Cerebellar nuclear complex (tissue), 1 donor: ENCODE data around the gene PPP3CA.
"Not testable (repeated sequence)": the region's sequence is repeated elsewhere in the genome, so short reads cannot be mapped to it uniquely, and the experiment has no call there.

ENCODE experiments used
- DNase-seq, 2 experiments: peaks; one replicate each; lab custom pipeline; 2025; lab: John Stamatoyannopoulos, UW

PPP3CA gene

GRCh38 chr4:101141230-101141629, 206.1 kb downstream of the PPP3CA start:
- DNase-seq, result no peak

- no peak for DNase-seq
These were observed 207.1 kb downstream of the PPP3CA start for GRCh38 chr4:101140228-101140627.

DNA sequence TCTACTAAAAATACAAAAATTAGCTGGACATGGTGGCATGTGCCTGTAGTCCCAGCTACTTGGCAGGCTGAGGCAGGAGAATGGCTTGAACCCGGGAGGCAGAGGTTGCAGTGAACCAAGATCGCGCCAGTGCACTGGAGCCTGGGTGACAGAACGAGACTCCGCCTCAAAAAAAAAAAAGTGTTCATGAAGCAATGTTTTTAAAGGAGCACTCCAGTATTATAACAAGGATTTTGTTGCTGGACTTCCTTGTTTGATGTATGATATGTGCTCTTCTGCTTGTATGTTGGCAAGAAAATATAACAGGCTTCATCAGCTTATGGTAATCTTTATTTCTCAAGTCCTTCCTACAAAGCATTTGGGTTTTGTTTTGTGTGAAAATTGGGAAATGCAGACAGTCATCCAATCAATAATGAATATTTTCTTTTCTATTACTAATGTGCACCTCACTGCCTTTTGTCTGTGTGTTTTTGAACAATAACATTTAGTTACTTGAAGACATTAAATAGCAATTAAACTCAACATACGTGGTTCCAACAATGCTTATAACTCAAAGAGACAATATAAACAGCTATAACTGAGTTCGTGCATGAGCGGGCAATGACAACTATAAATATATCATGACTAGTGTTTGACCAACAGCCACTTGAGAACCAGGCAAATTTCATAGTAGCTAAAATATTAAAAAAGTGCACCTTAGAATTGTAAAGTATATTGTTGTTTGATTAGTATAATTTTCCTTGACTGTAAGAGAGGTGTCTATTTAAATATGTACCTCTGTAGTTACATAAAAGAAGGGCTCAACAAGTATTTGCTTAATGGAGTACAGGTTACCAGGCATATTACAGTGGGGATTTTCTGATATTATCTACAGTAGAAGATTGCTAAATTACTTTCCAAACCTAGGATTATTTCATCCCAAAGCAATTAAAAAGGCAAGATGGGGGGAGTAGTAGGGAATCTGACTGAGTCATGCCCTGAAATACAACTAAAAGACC, 210.7 kb downstream of the PPP3CA start:
- DNase-seq, result no peak

- no peak for DNase-seq
These were observed 211.8 kb downstream of the PPP3CA start for GRCh38 chr4:101135371-101136010.

DNA sequence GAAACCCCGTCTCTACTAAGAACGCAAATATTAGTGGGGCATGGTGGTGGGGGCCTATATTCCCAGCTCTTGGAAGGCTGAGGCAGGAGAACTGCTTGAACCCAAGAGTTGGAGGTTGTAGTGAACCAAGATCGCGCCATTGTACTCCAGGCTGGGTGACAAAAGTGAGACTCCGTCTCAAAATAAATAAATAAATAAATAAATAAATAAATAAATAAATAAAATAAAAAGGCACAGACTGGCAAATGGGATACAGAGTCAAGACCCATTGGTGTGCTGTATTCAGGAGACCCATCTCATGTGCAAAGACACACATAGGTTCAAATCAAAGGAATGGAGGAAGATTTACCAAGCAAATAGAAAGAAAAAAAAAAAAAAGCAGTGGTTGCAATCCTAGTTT, 216.3 kb downstream of the PPP3CA start:
- not testable (repeated sequence) for DNase-seq

- DNase-seq, result not testable (repeated sequence)
These were observed 218.4 kb downstream of the PPP3CA start for GRCh38 chr4:101128898-101129297.

GRCh38 chr4:101128473-101128872, 218.9 kb downstream of the PPP3CA start:
- no peak for DNase-seq

DNA sequence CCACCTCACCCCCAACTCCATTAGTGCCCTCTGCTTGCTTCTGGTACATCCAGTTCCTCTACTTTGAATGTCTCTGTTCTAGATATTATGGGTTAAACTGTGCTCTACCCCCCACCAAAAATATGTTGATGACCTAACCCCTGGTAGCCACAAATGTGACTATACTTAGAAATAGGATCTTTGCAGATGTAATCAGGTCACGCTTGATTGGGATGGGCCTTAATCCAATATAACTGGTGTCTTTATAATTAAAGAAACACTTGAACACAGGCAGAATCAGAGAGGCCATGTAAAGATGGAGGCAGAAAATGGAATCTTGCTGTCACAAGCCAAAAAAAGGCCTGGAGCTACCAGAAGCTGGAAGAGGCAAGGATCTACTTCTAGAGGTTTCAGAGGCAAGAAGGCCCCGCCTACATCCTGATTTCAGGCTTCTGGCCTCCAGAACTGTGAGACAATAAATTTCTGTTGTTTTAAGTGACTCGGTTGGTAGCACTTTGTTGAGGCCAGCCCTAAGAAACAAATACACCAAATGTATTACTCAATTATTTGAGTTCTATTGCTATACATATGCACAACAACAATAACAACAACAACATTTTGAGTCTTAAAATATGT, 220.0 kb downstream of the PPP3CA start:
- DNase-seq, result no peak

GRCh38 chr4:101126059-101126458, 221.3 kb downstream of the PPP3CA start:
- DNase-seq, result no peak

GRCh38 chr4:101125045-101125942, 222.0 kb downstream of the PPP3CA start:
- DNase-seq, result no peak

DNA sequence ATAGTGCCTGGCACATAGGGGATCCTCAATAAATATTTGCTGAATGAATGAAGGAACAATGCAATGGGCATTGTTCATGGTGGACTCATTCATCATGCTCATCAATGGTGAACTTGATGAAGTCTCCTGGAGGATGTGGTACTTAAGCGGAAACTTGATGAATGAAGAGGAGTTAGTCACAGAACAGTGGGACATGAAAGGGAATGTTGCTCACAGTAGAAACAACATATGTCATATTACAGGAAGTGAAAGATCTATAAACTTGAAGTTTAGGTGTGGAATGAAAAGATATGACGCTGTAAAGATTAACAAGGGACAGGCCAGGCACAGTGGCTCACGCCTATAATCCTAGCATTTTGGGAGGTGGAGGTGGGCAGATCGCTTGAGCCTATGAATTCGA, 224.1 kb downstream of the PPP3CA start:
- no peak for DNase-seq

GRCh38 chr4:101122019-101122418, 225.3 kb downstream of the PPP3CA start:
- DNase-seq, result no peak

DNA sequence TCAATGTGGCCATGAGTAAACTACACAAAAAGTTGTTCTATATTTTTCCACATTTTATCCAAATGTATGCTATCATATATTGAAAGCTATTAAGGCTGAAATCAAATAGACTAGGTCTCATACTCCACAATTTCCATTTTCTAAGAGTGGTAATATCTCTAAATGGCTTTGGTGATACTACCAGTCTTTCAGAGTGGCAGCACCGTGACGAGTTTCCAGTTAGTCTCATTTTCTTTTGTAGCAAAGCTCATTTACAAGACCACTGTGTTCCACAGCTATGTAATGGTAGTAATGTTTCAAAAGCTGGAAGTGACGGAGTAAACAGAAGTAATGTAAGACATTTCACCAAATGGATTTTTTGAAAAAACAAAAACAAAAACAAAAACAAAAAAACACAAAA, 228.2 kb downstream of the PPP3CA start:
- no peak for DNase-seq

GRCh38 chr4:101118617-101119016, 228.7 kb downstream of the PPP3CA start:
- no peak for DNase-seq

DNA sequence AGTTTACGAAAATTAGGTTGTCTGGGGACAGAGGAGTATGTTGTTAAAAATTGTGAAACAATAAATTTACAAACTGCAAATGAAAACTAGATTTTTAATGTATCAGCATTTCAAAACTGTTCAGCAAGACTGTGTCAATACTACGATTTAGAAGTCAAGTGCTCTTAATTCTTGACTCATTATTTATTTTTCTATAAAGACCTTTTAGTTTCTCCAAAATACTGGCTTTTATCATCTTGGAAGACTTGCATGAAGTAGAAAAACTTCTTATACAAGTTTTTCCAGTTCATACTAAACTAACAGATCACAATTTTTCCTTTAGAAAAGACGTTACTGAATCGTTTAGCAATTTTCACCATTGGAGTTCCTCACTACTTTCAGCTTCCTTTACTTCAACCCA, 231.4 kb downstream of the PPP3CA start:
- DNase-seq, result no peak

DNA sequence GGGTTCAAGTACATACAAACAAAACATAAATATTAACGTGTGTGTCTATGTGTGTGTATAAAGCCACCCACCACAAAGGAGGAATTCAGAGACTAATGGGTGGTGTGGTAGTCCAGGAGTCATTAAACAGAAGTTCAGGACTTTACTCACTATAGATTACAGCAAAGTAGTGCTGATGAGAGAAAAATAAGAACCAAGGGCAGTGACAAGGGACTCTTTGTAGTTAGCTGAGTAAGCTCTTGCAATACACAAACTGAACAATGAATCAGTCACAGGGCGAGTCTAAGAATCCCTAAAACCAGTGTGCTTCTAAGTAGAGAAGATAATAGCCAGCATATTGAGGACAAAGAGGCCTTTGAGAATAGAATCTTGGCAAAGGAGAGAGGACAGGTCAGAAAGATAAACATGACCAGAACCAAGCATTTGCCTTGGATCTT, 232.4 kb downstream of the PPP3CA start:
- no peak for DNase-seq

GRCh38 chr4:101104312-101105052, 242.8 kb downstream of the PPP3CA start:
- no peak for DNase-seq

DNA sequence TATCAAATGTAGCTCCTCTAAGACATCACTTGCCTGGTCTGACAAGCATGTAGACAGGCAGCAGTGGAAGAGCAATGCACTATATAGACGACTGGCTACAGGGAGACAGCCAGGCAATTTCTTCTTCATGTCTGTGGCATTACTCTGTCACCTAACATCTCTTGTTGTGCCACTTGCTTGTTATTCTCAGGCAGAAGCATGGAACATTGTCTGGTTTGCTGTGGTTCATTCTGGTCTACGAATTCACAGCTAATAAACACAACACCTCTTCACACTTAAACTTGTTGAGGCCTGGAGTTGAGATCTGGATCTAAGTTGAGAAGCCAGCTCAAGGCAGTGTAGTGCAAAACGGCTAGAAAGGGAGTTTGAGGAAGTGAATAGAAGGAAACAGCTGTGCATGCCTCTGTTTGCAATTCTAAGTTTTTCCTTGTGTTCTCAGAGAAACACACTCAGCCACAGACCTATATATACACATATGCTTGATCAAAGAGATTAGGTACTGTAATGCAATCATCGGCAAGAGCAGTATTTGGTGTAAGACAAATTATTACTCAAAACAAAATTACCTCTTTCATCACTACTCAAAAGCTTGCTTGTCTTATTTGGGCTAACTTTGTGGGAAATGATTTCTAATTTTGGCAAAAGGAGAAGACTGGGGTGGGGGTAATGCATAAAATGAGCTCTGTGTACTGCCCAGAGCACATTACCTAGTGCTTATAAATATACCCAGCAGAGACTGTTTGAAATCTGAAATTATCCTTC, 243.8 kb downstream of the PPP3CA start:
- no peak for DNase-seq

GRCh38 chr4:101102114-101102742, 245.1 kb downstream of the PPP3CA start:
- no peak for DNase-seq

- DNase-seq, result no peak
These were observed 246.3 kb downstream of the PPP3CA start for GRCh38 chr4:101101072-101101471.
